Measurements from ENCODE around the gene PLET1.
A peak's percentile ranks its signal among the peaks of the same experiment; 100 is the strongest.

Gene PLET1

DNA sequence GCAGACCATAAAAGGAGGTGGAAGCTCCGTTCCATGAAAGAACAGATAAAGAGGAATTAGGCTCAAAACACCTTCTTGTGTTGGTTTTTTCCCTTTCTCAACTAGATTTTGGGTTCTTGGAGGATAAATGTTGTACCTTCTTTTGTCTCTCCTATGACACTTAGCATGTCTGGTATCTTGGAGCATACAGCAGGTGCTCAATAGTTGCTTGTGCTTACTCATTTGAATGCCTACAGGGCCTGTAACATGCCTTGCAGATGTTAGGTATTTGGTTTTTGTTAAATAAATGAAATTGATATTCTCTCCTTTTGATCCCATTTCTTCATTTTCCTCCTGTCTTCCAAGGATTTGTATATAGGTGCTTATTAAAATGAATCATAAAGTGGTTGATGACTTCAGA lies 16.4 kb upstream of the PLET1 start:
- no peaks in the 10 kb centered on the region for H3F3A ChIP-seq (ENCODE audit: insufficient read depth, low read length)
- H3K27ac ChIP-seq (ENCODE audit: low read length) = no peak overlapping the region
- H4K20me1 ChIP-seq (ENCODE audit: insufficient read depth, low read length) = no peaks in the 10 kb centered on the region
- H3K79me2 ChIP-seq (ENCODE audit: low read length) = no peaks in the 10 kb centered on the region
- no peaks in the 10 kb centered on the region for H3K4me1 ChIP-seq (ENCODE audit: low read length)
- DNase-seq = no peak
- H3K9me2 ChIP-seq (replicated peaks; ENCODE audit: insufficient read depth, low read length) = no peaks in the 10 kb centered on the region
- no peak overlapping the region for H3K9ac ChIP-seq (ENCODE audit: low read length)
- H2AFZ ChIP-seq (ENCODE audit: low read length) = no peak overlapping the region
- H3K9me3 ChIP-seq (replicated peaks; ENCODE audit: insufficient read depth, low read length) = no peaks in the 10 kb centered on the region
- H3K4me2 ChIP-seq (ENCODE audit: low read depth, low read length) = no peak overlapping the region
- no peaks in the 10 kb centered on the region for H3K27me3 ChIP-seq (replicated peaks; ENCODE audit: insufficient read depth, low read length)
- TF ChIP-seq EZH2 (optimal IDR thresholded peaks at IDR 0.05; ENCODE audit: low read depth, low read length) = no peak
- TF ChIP-seq, protein P1, sequence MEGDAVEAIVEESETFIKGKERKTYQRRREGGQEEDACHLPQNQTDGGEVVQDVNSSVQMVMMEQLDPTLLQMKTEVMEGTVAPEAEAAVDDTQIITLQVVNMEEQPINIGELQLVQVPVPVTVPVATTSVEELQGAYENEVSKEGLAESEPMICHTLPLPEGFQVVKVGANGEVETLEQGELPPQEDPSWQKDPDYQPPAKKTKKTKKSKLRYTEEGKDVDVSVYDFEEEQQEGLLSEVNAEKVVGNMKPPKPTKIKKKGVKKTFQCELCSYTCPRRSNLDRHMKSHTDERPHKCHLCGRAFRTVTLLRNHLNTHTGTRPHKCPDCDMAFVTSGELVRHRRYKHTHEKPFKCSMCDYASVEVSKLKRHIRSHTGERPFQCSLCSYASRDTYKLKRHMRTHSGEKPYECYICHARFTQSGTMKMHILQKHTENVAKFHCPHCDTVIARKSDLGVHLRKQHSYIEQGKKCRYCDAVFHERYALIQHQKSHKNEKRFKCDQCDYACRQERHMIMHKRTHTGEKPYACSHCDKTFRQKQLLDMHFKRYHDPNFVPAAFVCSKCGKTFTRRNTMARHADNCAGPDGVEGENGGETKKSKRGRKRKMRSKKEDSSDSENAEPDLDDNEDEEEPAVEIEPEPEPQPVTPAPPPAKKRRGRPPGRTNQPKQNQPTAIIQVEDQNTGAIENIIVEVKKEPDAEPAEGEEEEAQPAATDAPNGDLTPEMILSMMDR (IDR thresholded peaks at IDR 0.05; ENCODE audit: low read length) = no peak
- TF ChIP-seq EZH2phosphoT487 (IDR thresholded peaks at IDR 0.05; ENCODE audit: low read length) = no peak
- H3K36me3 ChIP-seq (replicated peaks; ENCODE audit: insufficient read depth, low read length) = no peaks in the 10 kb centered on the region
- no peak overlapping the region for H3K4me3 ChIP-seq (ENCODE audit: low read length)

DNA sequence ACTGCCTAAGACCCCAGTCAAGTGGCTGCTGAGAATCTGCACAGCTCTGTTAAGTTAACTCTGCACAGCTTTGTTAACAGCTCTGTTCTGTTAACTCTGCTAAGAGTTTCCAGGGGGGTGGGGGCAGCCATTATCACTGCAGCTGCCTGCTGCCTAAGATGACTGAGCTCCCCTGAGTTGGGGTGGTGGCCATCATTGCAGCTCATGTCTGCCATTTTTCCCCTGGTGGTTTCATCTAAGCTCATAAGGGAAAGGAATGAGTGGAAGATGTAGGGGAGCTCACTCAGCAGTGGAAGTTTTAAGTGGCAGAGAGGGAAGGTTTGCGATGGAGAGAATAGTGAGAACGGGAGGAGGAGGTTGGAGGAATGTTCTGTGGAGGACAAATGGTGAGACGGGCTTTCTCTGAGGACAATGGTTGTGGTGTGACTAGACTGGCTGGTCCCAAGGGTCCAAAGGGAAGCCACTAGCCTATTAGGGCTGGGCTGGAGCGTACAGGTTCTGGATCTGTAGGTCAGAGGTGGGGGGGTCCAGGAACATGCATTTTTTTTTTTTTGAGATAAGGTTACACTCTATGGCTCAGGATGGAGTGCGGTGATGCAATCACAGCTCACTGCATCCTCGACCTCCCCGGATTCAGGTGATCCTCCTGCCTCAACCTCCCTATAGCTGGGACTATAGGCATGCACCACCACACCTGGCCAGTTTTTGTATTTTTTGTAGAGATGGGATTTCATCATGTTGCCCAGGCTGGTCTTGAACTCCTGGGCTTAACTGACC lies 13.5 kb upstream of the PLET1 start:
- Histone ChIP-seq H3K27me3 (replicated peaks; ENCODE audit: insufficient read depth, low read length) (no peaks in the 10 kb centered on the region), H3K9me2 (replicated peaks; ENCODE audit: insufficient read depth, low read length) (no peaks in the 10 kb centered on the region), H3K4me2 (ENCODE audit: low read depth, low read length) (no peak overlapping the region)

DNA sequence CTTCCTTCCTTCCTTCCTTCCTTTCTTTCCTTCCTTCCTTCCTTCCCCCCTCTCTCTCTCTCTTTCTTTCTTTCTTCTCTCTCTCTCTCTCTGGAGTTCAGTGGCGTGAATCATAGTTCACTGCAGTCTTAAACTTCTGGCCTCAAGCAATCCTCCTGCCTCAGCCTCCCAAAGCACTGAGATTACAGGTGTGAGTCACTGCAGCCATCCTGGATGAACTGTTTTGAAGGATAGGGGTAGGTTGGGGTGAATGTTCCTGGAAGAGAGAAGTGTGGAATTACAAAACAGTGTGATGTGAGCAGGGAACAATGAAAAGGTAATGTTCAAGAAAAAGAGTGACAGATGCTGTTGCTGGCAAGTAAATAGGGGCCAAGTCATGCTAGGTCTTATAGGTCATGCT lies 12.4 kb upstream of the PLET1 start:
- H3F3A ChIP-seq (ENCODE audit: insufficient read depth, low read length) = no peaks in the 10 kb centered on the region
- no peak for TF ChIP-seq EZH2 (optimal IDR thresholded peaks at IDR 0.05; ENCODE audit: low read depth, low read length)
- H3K27ac ChIP-seq (ENCODE audit: low read length) = no peak overlapping the region
- H3K4me3 ChIP-seq (ENCODE audit: low read length) = no peak overlapping the region
- H4K20me1 ChIP-seq (ENCODE audit: insufficient read depth, low read length) = no peaks in the 10 kb centered on the region
- H3K9me3 ChIP-seq (replicated peaks; ENCODE audit: insufficient read depth, low read length) = no peaks in the 10 kb centered on the region
- H3K4me1 ChIP-seq (ENCODE audit: low read length) = no peaks in the 10 kb centered on the region
- H3K79me2 ChIP-seq (ENCODE audit: low read length) = no peaks in the 10 kb centered on the region
- no peak overlapping the region for H3K4me2 ChIP-seq (ENCODE audit: low read depth, low read length)
- no peaks in the 10 kb centered on the region for H3K9me2 ChIP-seq (replicated peaks; ENCODE audit: insufficient read depth, low read length)
- H3K27me3 ChIP-seq (replicated peaks; ENCODE audit: insufficient read depth, low read length) = no peaks in the 10 kb centered on the region
- no peaks in the 10 kb centered on the region for H3K36me3 ChIP-seq (replicated peaks; ENCODE audit: insufficient read depth, low read length)
- no peak for DNase-seq
- H2AFZ ChIP-seq (ENCODE audit: low read length) = no peak overlapping the region
- no peak overlapping the region for H3K9ac ChIP-seq (ENCODE audit: low read length)

More for the DNA sequence above, 13.5 kb upstream of the PLET1 start:
- H2AFZ ChIP-seq (ENCODE audit: low read length) = no peak overlapping the region
- no peak for DNase-seq
- no peaks in the 10 kb centered on the region for H3F3A ChIP-seq (ENCODE audit: insufficient read depth, low read length)
- H3K9me3 ChIP-seq (replicated peaks; ENCODE audit: insufficient read depth, low read length) = no peaks in the 10 kb centered on the region
- H4K20me1 ChIP-seq (ENCODE audit: insufficient read depth, low read length) = no peaks in the 10 kb centered on the region
- H3K79me2 ChIP-seq (ENCODE audit: low read length) = no peaks in the 10 kb centered on the region
- no peak overlapping the region for H3K4me3 ChIP-seq (ENCODE audit: low read length)
- no peak overlapping the region for H3K27ac ChIP-seq (ENCODE audit: low read length)
- no peaks in the 10 kb centered on the region for H3K36me3 ChIP-seq (replicated peaks; ENCODE audit: insufficient read depth, low read length)
- TF ChIP-seq, protein P1 (IDR thresholded peaks at IDR 0.05; ENCODE audit: low read length) = peak; percentile 4; the same call in 1 of the 2 replicates
- TF ChIP-seq EZH2 (optimal IDR thresholded peaks at IDR 0.05; ENCODE audit: low read depth, low read length) = no peak
- TF ChIP-seq EZH2phosphoT487 (IDR thresholded peaks at IDR 0.05; ENCODE audit: low read length) = no peak
- H3K9ac ChIP-seq (ENCODE audit: low read length) = no peak overlapping the region
- no peaks in the 10 kb centered on the region for H3K4me1 ChIP-seq (ENCODE audit: low read length)

DNA sequence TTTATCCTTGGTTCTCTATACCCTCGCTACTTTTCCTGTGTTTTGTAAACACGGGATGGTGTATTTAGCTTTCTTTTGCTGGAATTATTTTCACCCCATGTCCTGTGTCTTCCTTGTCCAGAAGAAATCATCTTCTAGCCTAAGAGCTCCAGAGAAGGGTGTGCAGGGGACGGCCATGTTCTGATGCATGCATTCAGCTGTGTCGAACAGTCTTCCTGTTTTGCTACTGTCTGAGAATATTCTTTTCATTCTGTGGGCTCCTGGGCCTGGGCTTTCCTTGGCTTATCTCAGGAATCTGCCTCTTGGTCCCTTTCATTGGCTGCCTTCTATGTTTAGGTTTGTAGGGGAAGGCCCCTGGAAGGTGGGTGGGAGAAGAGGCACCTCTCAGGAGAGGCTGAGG lies 10.6 kb upstream of the PLET1 start:
- Histone ChIP-seq H3K9ac (ENCODE audit: low read length) (no peak overlapping the region), H3K9me2 (replicated peaks; ENCODE audit: insufficient read depth, low read length) (no peaks in the 10 kb centered on the region), H2AFZ (ENCODE audit: low read length) (no peak overlapping the region), H3K27ac (ENCODE audit: low read length) (no peak overlapping the region), H3K79me2 (ENCODE audit: low read length) (no peaks in the 10 kb centered on the region), H3K36me3 (replicated peaks; ENCODE audit: insufficient read depth, low read length) (no peaks in the 10 kb centered on the region), H3K4me3 (ENCODE audit: low read length) (no peak overlapping the region), H3K4me2 (ENCODE audit: low read depth, low read length) (no peak overlapping the region), H3K9me3 (replicated peaks; ENCODE audit: insufficient read depth, low read length) (no peaks in the 10 kb centered on the region), H3F3A (ENCODE audit: insufficient read depth, low read length) (no peaks in the 10 kb centered on the region), H3K27me3 (replicated peaks; ENCODE audit: insufficient read depth, low read length) (no peaks in the 10 kb centered on the region), H4K20me1 (ENCODE audit: insufficient read depth, low read length) (no peaks in the 10 kb centered on the region), H3K4me1 (ENCODE audit: low read length) (no peaks in the 10 kb centered on the region)
- DNase-seq = no peak
- no peak for TF ChIP-seq EZH2 (optimal IDR thresholded peaks at IDR 0.05; ENCODE audit: low read depth, low read length)
- TF ChIP-seq, protein P1 (IDR thresholded peaks at IDR 0.05; ENCODE audit: low read length) = no peak
- no peak for TF ChIP-seq EZH2phosphoT487 (IDR thresholded peaks at IDR 0.05; ENCODE audit: low read length)

Measured in MM.1S (cell line).